HG03439 (cell line): ENCODE measurements around the gene RUNX3.

Source experiments
- ATAC-seq: cut with Tn5 transposase; IDR thresholded peaks from one replicate; pipeline ENCODE4 v1.9.1; 2021; ENCODE audit warnings: mild to moderate bottlenecking, moderate library complexity; ENCODE audit not compliant: unreplicated experiment

RUNX3 gene

DNA sequence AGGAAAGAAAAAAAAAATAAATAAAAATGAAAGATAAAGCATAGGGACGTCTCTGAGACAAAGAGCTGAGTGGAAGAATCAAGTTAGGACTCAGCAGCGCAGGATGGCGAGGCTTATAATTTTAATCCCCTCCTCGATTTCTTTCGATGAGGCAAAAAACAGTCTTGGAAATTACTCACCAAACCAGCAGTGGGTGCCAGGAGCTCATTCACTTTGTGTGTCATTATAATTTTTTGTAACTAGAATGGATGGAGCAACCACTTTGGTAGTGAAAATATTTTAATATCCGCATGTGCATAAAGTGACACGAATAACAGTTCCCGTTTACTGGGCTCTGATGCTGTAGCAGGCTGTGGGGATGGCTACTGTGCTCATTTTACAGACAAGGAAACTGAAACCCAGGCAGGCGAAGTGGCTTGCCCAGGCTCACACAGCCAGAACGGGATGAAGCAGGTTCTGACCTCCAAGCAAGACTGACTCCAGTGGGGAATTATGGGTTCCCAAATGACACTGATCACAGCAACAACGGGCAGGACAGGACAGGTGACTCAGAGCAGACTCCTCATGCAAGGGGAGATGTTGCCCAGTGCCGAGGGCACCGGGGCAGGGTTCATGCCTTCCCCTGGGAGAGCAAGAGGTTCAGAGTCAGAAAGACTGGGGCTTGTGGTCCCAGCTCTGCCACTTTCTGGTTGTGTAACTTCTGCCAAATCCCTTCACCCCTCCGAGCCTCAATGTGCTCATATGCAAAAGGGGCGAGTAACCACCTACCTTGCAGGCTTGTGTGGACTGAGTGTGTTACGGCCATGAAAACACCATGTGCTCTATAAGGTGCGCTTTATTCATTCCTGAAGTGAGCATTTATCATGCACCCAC, 63.6 kb downstream of the RUNX3 start:
- ATAC-seq, result no peak

DNA sequence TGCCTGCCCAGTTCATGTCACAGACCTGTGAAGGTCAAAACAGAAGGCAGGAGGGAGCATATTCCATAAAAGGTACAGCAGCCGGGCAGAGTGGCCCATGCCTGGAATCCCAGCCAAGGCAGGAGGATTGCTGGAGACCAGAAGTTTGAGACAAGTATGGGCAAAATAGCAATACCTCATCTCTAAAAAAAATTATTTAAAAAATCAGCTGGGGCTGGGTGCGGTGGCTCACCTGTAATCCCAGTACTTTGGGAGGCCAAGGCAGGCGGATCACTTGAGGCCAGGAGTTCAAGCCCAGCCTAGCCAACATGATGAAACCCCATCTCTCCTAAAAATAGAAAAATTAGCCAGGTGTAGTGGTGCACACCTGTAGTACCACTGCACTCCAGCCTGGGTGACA, 64.5 kb downstream of the RUNX3 start:
- ATAC-seq, result no peak

DNA sequence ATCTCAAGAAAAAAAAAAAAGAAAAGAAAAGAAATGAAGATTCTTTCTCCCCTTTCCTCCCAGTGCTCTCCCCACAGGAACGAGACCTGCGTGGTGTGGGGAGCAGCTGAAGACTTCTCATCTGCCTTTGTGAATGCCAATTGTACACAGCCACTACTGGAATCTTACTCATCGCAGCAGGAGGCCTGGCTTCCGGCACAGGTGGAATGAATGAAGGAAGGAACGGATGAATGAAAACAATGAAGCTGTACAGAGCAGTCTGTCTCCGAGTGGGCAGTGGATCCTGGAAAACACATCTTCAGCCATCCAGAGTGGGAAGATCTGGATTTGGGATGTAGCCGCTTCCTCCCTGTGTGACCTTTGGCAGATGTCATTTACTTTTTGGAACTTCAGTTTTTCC, 64.9 kb downstream of the RUNX3 start:
- no peak for ATAC-seq

DNA sequence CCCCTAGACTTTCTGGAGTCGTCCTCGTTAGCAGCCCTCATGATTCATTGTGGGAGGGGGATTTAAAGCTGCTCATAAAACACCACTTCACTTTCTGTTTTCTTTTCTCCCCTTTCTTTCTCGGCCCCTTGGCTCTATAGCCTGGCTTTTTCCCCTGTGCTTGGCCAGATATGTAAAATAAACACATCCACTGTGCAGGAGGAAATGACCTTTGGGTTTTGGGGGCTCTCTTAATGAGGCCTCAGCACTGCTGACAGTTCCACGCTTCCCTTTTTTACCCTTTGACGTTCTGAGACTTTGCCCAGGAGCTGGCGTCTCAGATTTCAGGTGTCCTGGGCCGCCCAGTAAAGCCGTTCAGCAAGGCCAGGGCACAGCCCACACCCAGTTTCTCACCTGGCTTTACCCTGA, 65.7 kb downstream of the RUNX3 start:
- no peak for ATAC-seq

DNA sequence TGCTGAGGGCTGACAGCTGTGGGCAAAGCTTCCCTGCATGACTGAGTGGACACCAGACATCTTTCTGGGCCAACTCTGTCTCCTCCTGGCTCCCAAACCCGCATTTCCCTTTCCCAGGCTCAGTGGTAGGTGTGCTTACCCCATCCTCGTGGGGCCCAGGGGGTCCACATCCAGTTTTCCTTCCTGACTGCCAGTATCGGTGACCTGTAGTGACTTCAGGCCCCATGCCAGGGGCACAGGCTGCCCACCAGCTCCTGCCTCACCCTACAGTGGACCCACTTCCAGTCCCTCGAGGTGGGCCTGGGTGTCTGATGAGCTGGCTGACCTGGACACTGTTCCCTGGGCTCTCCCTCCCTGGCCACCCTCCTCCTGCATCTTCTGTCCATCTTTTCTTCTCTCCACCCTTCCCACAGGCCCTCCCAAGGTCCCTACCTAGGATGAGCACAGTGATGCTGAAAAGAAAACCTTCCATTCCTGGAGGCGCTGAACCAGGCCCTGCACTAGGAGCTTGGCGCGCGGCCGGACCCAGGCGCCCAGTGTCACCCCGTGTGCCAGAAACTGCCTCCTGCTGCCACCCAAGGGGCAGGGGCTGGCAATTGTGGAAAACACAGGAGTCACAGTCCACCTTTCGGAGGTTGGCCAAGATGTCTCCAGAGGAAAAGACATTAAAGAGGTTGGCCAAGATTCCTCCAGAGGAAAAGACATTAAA, 67.1 kb downstream of the RUNX3 start:
- ATAC-seq, result no peak

DNA sequence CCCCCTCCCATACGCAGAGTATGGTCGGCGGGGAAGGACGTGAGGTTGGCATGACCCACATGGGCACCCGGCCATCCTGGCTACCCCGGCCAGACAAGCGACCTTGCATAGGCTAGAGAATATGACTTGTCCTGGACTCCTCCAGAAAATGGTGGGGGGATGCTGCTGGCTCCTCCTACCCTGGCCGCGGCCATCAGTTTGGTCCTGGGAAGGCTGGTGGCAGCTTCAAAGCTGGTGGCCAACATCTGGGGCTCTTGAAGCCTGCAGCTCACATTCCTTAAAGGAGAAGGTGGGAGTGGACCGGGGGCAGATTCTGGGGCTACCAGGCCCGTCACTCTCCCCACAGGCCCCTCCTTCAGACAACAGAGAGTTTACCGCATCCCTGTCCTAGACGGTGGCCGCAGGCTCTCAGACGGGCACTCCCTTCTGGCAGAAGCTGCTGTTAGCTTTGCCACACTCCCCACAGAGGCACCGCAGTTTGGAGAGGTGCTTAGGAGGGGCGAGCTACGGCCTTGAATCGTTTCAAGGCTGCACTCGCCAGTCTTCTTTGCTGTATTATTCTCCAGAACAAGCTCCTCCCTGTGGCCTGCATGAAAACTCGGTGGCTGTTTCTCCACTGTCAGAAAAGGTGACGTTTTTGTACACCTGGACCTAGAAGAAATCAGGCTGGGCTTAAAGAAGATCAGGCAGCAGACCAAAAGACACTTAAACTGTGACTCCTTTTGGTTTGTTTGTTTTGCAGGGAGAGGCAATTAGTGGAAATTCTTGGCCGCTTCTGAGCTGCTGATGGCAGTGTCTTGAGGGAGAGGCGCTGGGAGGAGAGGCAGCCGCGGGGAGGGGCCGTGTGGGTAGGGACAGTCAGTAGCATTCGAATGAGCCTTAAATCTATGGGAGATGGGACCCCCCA, 68.0 kb downstream of the RUNX3 start:
- no peak for ATAC-seq

DNA sequence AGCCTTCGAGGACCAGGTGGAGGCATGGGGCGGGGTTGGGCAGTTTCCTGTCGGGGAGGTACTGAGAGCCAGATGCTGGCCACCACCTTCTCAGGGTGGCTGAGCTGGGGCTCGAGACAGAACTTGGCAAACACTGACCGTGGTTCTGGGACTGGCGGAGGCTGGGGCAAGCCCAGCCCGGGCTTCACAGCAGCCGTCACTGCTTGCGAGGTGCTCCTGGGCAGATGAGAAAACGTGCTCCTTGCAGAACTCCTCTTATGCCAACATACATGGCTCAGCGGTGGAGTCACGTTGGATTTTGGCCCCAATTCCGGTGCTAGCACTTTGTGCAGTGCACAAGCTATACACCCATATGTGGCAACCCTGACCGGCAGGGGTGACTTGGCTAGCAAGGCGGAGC, 69.2 kb downstream of the RUNX3 start:
- ATAC-seq, result no peak

DNA sequence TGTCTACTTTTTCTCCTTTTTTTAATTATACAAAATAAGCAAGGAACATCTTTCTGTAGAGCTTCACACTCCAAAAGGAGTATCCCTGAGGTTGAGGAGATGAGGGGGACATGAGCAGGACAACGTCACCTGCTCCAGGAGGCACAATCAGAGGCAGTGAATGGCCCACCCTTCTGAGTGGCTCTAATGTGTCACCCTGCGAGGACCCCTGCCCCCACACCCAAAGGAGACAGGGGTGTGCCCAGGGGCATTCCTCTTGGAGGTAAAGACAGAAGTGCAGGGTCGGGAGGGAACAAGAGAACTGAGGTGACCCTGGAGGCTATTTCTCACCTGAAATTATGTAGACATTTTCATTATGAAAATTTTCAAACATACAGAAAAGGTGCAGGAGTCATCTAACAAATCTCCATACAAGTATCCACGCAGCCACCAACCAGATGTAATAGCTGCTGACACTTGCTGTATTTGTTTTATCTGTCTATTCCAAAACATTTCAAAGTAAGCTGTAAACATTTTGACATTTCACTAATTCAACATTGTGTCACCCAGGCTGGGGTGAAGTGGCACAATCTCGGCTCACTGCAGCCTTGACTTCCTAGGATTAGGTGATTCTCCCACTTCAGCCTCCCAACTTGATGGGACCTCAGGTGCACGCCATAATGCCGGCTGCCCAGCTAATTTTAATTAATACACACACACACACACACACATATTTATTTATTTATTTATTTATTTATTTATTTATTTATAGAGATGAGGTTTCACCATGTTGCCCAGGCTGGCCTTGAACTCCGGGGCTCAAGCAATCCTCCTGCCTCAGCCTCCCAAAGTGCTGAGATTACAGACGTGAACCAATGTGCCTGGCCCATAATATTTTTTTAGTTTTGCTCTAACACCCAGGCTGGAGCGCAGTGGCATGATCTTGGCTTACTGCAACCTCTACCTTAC, 70.7 kb downstream of the RUNX3 start:
- no peak for ATAC-seq

DNA sequence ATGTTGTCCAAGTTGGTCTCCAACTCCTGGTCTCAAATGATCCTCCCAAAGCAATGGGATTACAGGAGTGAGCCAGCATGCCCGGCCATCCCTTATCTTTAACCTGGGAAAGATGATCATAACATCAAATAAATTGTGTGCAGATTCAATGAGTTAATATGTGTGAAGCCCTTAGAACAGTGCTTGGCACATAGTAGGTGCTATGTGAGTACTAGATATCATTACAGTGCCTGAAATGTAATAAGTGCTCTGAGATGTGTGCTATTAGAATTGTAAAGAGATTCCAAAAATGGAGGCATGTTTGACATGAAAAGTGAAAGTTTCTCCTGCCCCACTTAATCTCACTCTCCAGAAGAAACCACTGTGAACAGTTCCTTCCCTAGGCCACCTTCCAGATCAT, 71.8 kb downstream of the RUNX3 start:
- ATAC-seq, result no peak

DNA sequence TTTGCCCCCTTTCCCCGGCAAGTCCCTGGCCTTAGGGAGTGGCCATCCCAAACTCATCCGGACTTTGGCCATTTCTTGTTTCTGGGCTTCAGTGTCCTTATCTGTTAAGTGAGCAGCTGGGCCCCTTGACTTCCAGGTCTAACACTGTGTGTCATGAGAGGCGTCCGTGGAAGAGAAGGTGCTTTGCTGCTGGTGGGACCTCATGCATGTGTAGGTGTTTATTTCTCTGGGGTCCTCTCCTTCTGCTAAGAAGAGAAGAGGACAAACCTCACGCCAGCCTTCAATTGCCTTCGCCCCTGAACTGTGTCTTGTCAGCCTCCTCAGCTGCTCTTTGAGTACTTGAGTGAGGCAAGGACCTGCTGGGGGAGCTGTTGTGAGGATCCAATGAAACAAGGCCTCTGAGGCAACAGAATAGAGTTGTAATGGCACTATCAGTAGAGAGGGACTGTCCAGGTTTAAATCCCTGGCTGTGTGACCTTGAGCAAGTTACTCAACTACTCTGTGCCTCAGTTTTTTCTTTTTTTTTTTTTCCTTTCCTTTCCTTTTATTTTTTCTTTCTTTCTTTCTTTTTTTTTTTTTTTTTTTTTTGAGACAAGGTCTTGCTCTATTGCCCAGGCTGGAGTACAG, 72.5 kb downstream of the RUNX3 start:
- no peak for ATAC-seq

DNA sequence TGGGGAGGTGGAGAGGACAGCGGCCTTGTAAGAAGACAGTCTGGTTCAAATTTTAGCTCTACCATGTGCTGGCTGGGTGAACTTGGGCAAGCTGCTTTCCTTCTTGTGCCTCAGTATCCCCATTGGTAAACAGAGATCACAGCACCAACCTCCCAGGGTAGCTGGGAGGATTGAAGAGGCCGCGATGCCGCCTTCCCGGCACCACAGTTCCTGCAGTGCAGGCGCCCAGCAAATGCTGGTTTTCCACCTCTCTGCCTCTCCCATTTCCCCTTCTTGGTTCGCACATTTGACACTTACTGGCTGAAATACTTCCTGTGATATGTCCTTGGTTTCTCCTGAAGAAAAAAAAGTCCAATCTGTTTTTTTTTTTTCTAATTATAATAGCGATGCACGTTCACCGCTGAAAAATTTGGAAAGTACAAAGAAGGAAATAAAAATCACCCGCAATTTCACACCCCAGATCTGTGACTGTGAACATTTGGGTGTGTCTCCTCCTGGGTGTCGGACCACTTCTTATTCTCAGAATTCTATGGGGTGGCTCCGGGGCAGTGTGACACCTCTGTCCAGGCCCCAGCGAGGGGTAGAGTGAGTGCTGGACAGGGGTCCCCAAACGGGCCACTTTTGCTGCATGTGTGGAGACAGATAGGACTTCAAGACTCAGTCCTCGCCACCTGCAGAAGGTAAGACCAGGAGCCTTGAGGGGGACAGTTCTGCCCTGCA, 73.1 kb downstream of the RUNX3 start:
- ATAC-seq, result no peak

DNA sequence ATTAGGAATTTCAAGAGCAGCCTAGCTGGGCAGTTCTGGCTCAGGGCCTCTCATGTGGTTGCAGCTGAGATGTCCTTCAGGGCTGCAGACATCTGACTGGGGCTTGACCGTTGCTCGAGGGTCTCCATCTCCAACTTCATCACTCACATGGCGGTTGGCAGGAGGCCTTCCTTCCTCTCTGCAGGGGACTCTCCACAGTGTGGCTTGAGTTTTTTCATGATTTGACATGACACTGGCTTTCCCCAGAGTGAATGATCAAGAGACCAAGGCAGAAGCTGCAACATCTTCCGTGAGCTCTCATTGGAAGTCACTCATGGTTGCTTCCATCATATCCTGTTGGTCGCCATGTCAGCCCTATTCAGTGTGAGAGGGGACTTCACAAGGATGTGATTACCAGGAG, 74.6 kb downstream of the RUNX3 start:
- ATAC-seq, result no peak

DNA sequence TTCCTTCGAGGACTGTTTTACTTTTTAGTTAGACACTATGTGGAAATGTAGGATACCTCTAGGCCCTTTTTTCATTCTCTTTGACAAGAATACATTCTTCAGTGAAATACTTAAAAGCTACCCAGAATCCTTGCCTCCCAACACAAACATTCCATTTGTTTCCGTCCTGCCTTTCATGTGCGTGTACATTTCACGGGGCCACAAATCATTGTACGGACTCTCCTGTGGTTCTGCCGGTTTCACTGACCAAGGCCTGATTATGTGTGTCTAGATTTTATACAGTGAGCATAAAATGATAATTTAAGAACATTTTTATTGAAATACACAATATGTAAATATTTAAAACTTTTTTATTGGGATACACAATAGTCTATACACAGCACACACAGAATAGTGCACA, 76.4 kb downstream of the RUNX3 start:
- ATAC-seq, result no peak

DNA sequence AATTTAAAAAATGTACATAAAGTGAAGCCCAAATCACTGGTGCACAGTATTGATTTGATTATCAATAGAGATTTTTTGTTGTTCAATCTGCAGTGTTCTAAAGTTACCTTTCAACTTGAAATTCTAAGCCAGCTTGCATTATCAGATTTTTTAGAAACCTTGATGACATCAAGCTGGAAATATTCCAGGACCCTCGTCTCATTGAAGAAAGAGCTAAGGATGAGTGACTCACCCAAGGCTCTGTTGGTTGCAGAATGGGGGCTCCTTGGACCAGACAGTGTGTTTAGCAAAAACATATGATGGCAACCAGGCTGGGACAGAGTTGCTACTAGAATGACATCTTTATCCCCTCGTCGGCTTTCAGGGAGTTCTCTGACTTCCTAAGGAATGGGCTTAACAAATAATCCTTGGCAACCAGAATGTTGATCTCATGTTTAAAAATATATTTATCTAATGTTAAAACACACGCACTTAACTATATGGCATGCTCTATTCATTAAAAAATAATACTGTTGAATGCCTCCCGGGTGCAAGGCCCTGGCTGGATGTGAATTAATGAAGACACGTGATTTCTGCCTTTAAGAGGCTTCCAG, 79.7 kb downstream of the RUNX3 start:
- ATAC-seq, result no peak

DNA sequence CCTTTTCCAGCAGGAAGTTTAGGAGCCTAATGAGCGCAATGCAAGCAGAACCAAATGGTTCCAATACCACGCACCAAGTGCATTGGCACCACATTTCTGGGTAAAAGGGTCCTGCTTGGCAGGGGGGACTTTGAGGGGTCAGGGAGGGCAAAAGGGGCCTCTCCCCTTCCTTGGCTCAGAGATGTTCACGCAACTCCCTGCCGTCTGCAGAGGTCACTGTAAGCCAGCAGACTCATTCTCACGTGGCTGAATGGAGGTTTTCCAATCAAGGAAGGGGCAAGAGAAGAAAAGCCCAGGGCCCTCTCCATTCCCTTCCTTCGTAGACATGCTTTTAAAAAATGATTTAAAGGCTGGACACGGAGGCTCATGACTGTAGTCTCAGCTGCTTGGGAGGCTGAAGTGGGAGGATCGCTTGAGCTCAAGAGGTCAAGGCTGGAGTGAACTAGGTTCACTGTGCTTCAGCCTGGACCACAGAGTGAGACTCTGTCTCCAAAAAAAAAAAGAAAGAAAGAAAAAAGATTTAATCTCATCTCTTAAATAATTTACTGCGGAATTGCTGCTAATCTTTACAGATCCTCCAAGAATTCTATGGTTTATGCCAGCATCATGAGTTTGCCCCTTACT, 80.3 kb downstream of the RUNX3 start:
- ATAC-seq, result no peak
